Adipocyte (in vitro differentiated cells): ENCODE measurements around the gene HOXA4.

Source experiments
- DNase-seq: peaks from one replicate; pipeline ENCODE4 v3.0.0-alpha.2; 2015; ENCODE audit warnings: low read depth
- H3K27me3 ChIP-seq: replicated peaks from 2 replicates; pipeline ENCODE4 v1.7.0; 2013; ENCODE audit warnings: mild to moderate bottlenecking, low read length, moderate library complexity; ENCODE audit not compliant: control insufficient read depth, insufficient read depth
- H3K36me3 ChIP-seq: 2 replicates; pipeline ENCODE4 v1.7.0; 2013; ENCODE audit warnings: low read length, mild to moderate bottlenecking, moderate library complexity; ENCODE audit not compliant: control insufficient read depth, insufficient read depth, severe bottlenecking
- H3K4me1 ChIP-seq: 2 replicates; pipeline ENCODE4 v1.7.0; 2013; ENCODE audit warnings: mild to moderate bottlenecking, low read length, moderate library complexity; ENCODE audit not compliant: control insufficient read depth, insufficient read depth
- H3K4me3 ChIP-seq: 2 replicates; pipeline ENCODE4 v1.7.0; 2013; ENCODE audit warnings: mild to moderate bottlenecking, low read length, moderate library complexity
- H3K9ac ChIP-seq: 2 replicates; pipeline ENCODE4 v1.7.0; 2013; ENCODE audit warnings: mild to moderate bottlenecking, low read length, moderate library complexity
- H3K9me3 ChIP-seq: 2 replicates; pipeline ENCODE4 v1.7.0; 2013; ENCODE audit warnings: mild to moderate bottlenecking, low read length, moderate library complexity; ENCODE audit not compliant: control insufficient read depth

HOXA4 gene

DNA sequence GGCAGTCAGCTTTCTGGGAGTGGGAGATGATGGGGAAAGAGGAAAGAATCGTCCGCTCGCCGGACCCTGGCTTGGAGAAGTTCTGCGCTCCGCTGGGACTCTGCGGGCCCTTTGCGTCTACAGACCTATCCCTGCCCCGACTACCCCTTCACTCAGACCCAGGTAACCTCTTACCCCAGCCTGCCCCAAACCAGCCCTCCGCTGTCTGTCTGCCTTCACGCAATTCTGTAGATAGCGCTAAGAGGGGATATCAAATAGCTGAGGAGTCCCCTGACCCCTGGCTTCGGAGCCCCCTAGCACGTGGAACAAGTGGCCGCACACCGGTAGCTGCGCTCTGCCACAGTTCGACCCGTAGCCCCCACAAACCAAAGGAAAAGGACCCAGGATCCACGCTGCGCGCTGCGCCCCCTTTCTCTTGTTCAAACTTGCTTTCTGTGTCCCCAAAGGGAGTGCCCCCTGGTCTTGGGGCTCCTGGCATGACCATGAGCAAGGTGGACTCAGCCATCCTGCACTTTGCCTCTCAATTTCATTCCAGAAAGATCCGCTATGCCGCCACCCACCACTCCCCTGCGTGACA, 7.0 kb downstream of the HOXA4 start:
- no peak for DNase-seq
- Histone ChIP-seq H3K36me3 (peaks cover 16% of the 10 kb centered on the region), H3K4me1 (peaks cover 35% of the 10 kb centered on the region), H3K9ac (no peak overlapping the region), H3K27me3 (no peaks in the 10 kb centered on the region), H3K4me3 (no peak overlapping the region), H3K9me3 (no peaks in the 10 kb centered on the region)

DNA sequence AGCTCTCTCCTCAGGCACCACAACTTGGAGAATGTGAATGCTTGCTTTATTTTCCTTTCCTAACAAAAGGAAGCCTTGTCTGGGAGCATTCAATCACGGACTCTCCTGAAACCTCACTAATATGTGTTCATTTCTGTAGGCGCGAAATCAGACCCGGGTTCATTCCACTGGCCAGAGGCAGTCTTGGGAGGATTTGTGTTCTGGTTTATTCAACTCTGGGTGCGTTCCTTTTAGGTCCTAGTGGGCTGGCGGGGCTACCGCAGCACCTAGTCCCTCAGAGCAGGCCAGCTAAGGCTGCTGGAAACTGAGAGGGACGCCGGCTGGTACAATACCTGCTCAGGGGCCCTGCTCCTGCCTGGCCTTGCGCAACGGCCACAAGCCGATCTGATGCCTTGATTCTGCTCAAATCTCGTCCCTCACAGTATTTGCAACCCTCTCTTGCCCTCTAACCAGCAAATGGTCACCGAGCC, 7.5 kb downstream of the HOXA4 start:
- no peak overlapping the region for H3K4me3 ChIP-seq
- DNase-seq = no peak
- peaks cover 34% of the 10 kb centered on the region for H3K4me1 ChIP-seq
- no peaks in the 10 kb centered on the region for H3K9me3 ChIP-seq
- H3K9ac ChIP-seq = no peak overlapping the region
- H3K36me3 ChIP-seq = peaks cover 20% of the 10 kb centered on the region
- H3K27me3 ChIP-seq = no peaks in the 10 kb centered on the region

DNA sequence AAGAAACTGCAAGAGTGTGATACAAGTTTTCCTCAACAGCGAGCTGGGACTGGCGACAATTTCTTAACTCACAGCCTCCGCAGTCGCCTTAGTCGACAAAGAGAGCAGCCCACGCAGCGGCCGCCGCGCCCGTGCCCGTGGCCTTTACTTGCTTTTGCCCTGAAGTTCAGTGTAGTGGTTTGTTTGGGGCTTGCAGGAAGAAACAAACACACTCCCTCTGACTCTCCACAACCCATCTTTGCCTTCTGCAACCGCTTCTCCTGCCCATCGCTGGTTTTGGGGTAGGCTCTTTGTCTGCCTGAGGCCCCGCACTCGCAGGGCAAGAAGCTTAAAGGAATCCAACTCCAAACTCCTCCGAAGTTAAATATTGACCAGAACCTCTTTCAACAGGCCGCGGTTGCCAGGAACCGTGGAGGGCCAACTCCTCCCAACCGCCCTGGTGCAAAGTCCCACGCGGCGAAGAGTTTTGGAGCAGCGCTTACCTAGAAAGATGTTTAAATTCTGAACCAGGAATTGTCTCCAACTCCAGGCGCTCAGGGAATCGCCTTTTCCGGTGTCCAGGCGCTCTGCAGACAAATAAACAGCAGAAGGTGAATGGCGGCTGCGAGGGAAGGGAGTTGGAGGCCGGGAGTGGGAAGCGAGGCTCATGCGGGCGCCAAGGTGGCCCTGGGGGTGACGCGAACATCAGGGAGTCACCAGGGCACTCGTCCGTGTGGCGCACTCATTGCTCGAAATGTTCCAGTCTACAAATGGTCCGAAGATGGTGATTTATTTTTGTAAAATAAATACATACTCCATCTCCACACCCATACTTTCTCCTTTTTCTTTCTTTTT, 8.3 kb downstream of the HOXA4 start:
- Histone ChIP-seq H3K36me3 (peaks cover 24% of the 10 kb centered on the region), H3K4me1 (peaks cover 29% of the 10 kb centered on the region), H3K4me3 (no peak overlapping the region), H3K27me3 (no peaks in the 10 kb centered on the region), H3K9me3 (no peaks in the 10 kb centered on the region), H3K9ac (peak overlapping the region; percentile 23)
- DNase-seq = no peak

DNA sequence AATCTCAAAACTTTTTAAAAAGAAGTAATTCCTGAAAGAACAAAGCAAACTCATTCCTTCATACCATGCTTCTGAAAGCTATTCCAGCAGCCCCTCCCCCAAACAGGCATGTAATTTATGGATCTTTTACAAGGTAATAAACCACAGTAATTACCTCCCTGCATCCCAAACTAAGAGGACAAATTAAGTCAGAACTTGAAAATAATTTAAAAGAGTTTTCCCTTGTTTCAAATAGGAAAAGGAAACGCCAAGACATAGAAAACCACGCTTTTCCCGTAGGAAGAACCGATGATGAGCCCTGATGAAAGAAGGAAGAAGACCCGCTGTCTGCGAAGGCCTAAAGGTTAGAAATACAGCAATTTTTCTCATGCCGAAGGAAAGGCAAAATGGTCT, 8.9 kb downstream of the HOXA4 start:
- Histone ChIP-seq H3K4me1 (peaks cover 32% of the 10 kb centered on the region), H3K27me3 (no peaks in the 10 kb centered on the region), H3K36me3 (peaks cover 25% of the 10 kb centered on the region), H3K9me3 (no peaks in the 10 kb centered on the region), H3K9ac (peak overlapping the region; percentile 23), H3K4me3 (no peak overlapping the region)
- DNase-seq = no peak

DNA sequence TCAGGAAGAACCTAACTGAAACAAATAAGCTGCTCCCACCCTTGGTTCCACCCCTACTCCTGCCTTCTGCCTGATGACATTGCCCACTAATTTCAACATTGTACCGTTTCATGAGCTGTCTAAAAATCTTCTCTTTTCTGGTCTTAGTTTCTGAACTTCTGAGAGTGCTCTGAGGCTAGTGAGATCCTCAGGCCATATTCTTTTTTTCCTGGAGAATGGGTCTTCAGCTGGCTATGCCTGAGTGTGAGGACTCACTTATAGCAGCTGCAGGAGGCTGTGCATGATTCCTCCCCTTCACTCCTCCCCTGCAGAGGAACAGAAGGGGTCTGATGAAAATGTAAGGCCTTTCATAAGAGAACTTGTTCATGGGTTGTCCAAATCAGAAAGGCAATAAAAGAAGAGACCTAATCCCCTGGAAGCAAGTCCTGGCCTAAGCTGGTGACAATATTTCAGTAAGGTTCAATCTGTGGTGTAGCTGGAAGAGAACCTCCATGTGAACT, 11.1 kb downstream of the HOXA4 start:
- Histone ChIP-seq H3K36me3 (peaks cover 19% of the 10 kb centered on the region), H3K9ac (no peak overlapping the region), H3K4me1 (peaks cover 41% of the 10 kb centered on the region), H3K9me3 (no peaks in the 10 kb centered on the region), H3K27me3 (no peaks in the 10 kb centered on the region), H3K4me3 (no peak overlapping the region)
- no peak for DNase-seq

DNA sequence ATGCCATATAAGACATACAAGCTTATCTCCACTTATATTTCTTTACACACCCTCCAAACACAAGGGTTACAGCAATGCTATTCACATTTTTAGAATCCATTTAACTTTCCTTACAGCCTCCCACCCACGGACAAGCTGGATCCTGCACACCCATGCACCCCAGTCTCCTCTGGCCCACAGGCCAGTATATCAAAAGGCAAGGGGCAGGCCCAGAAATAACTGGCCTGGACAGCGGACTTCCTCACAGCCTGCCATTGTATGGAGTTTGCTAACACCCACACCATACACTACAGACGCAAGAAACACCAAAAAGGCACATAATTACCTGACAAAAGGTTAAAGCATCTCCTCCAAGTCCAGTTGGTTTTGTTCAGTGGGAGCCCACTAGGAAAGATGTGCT, 12.0 kb downstream of the HOXA4 start:
- Histone ChIP-seq H3K36me3 (peaks cover 19% of the 10 kb centered on the region), H3K27me3 (no peaks in the 10 kb centered on the region), H3K9ac (no peak overlapping the region), H3K9me3 (no peaks in the 10 kb centered on the region), H3K4me3 (no peak overlapping the region), H3K4me1 (peaks cover 45% of the 10 kb centered on the region)
- DNase-seq = no peak

DNA sequence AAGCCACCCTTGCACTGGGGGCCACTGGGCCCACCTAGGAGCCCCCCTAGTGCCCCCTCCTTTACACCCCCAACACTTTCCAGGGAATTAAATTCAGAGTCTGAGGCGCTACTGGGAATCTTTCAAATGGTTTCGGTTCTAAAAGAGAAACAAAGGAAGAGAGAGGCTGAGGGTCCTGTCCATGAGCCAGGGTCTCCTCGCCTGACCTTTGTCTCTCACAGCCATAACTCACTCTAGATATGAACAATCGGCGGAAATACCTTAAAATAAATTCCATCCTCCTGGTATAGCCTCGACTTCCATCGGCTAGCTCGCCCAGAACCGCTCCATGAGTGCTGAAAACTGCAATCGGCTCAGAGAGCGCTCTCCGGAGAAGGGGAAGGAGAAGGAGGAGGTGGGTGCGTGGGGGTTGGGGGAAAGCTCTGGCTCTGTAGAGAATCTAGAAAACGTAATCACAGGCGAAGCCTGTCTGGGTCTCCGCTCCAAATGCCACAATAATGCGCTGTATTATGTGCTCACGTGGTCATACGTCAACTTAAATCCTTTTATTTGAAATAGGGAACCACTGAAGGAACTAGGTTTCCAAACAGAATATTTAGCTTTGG, 12.6 kb downstream of the HOXA4 start:
- no peak for DNase-seq
- no peaks in the 10 kb centered on the region for H3K27me3 ChIP-seq
- peak overlapping the region; percentile 65 for H3K4me3 ChIP-seq

DNA sequence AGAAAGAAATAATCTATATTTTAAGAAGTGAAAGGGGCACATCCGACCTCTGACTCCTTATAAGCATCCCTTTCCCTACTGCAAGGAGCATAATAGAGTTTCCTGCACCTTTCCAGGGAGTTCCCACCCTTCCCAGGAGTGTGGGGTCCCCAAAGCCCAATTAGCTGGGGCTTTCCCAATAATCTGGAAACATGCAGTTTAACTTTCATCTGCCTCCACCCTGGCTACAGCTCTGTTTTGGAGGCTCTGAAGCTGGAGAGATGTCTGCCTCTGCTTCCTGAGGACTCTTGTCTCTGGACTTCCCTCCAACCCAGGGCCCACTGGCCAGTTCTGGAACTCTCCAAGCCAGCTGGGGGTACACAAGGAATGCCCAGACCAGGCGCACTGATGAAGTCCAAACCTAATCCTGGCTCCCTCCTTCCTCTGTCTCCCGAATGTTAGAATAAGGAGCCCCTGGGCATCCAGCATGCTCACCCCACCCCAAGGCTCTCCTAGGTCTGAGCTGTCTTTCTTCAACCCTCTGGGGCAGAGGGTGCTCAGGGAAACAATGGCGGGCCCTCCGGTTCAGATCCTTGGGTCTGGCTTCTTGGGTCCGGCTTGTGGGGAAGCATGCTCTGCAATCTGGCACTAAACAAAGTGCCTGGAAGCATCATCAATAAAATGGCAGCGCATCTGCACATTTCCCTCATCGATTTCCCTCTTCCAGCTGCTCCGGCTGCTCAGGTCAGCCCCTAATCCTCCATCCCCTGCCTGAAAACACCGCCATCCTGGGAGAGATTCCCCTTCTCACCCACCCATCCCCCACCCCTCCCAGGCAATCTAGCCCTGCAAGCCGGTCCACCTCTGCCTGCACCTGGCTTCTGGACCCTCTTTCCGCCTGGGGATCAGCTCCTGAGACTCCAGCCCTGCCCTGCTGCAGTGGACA, 13.3 kb downstream of the HOXA4 start:
- H3K4me3 ChIP-seq = peak overlapping the region; percentile 67
- H3K36me3 ChIP-seq = peaks cover 16% of the 10 kb centered on the region
- H3K27me3 ChIP-seq = no peaks in the 10 kb centered on the region
- H3K9me3 ChIP-seq = no peaks in the 10 kb centered on the region
- peak overlapping the region; percentile 77 for H3K9ac ChIP-seq
- DNase-seq = no peak
- peaks cover 57% of the 10 kb centered on the region for H3K4me1 ChIP-seq

More for the DNA sequence above, 12.6 kb downstream of the HOXA4 start:
- Histone ChIP-seq H3K4me1 (peaks cover 49% of the 10 kb centered on the region), H3K36me3 (peaks cover 19% of the 10 kb centered on the region), H3K9me3 (no peaks in the 10 kb centered on the region), H3K9ac (peak overlapping the region; percentile 41)

DNA sequence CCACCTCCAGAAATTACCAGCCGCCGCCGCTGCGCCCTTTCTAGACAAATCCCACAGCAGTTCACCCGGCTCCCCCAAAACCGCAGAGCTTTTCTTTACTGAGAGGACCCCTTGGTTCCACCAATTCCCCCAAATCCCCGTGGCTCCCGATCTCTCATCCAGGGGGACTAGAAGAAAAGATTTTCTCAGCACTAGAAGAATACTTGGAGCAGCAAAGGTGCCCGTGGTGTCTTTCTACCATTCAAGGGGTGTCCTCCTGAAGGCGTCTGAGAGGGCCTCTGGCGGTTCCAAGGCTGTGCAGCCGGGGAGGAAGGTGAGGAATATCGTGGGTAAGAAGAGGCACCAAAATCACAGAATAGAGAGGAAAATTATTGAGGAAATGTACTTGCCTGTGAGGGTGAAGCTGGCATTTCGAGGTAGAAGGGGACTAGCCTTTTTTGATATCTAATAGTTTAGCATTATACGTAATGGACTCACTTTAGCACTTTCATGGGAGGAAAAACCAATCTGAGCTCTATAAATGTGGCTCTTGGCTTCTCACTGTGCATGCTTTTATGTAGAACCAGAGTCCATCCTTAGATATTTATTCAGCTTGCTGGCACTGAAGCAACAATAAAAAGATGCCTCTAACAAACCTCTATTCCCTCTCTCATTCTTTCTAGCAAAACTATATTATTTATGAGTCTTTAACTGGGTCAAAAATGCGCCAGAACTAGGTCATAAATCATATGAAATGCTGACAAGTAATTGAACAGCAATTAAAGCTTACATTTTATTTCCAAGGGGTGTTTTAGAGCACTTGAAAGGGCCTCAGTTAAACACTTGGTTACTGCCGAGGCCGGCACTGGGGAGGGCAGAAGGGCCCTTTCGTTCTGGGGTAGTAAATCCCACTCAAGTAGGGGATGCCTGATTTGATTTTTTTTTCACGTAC, 14.3 kb downstream of the HOXA4 start:
- peak overlapping the region; percentile 77 for H3K9ac ChIP-seq
- H3K36me3 ChIP-seq = peaks cover 9% of the 10 kb centered on the region
- H3K27me3 ChIP-seq = no peaks in the 10 kb centered on the region
- DNase-seq = no peak
- no peaks in the 10 kb centered on the region for H3K9me3 ChIP-seq
- peak overlapping the region; percentile 67 for H3K4me3 ChIP-seq
- peaks cover 65% of the 10 kb centered on the region for H3K4me1 ChIP-seq
